Mononuclear cell (primary cell): ENCODE results near the gene LYPLAL1. TPM values are rescaled to one million over a fixed set of nuclear protein-coding genes. Genes with fewer than 3 reads are reported as not detected.

Experiments
- H3K27me3 ChIP-seq: 2 replicates; pipeline ENCODE4 v1.6.0; 2011; ENCODE audit warnings: low read length, control low read depth; ENCODE audit not compliant: insufficient read depth
- H3K4me1 ChIP-seq: 2 replicates; pipeline ENCODE4 v1.5.1; 2011; ENCODE audit warnings: mild to moderate bottlenecking, low read length, control low read depth; ENCODE audit not compliant: insufficient read depth
- H3K4me3 ChIP-seq: 2 replicates; pipeline ENCODE4 v1.5.1; 2011; ENCODE audit warnings: mild to moderate bottlenecking, low read length, moderate library complexity
- H3K9me3 ChIP-seq: 2 replicates; pipeline ENCODE4 v1.5.1; 2011; ENCODE audit warnings: low read depth, mild to moderate bottlenecking, control low read depth, low read length
- total RNA-seq: library from RNA; depleted of rRNA; stranded (reverse); fragments of >200 nt; gene quantifications from one replicate; pipeline ENCODE4 v1.2.3, GENCODE V29; 2012

The LYPLAL1 gene
- total RNA-seq, 1 donor: 17.8 TPM

DNA sequence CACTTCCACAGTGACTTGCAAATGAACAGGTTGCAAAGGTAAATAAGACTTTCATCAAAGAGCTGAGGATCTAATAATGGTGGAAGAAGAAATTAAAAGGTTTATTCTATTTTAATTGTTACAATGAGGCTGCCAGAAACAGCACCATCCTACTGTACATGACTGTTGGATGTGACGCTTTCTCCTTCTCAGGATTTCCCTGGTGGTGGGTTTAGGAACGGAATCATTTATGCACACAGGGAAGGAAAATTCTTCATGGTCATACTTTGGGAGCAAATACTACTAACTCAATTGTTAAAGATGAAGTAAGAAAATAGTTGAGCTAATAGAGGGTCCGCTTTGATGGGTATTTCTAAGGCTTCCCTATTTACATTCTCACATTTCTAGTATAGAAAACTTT lies 22.2 kb upstream of the LYPLAL1 start:
- Histone ChIP-seq H3K4me3 (no peak overlapping the region), H3K9me3 (no peaks in the 10 kb centered on the region), H3K4me1 (no peaks in the 10 kb centered on the region), H3K27me3 (peaks cover 3% of the 10 kb centered on the region)

- peaks cover 3% of the 10 kb centered on the region for H3K27me3 ChIP-seq
- no peaks in the 10 kb centered on the region for H3K9me3 ChIP-seq
- H3K4me3 ChIP-seq: no peak overlapping the region
- no peaks in the 10 kb centered on the region for H3K4me1 ChIP-seq
Measured at GRCh38 chr1:219152751-219153150, 20.9 kb upstream of the LYPLAL1 start.

- H3K27me3 ChIP-seq: peaks cover 3% of the 10 kb centered on the region
- no peaks in the 10 kb centered on the region for H3K9me3 ChIP-seq
- no peaks in the 10 kb centered on the region for H3K4me1 ChIP-seq
- no peak overlapping the region for H3K4me3 ChIP-seq
Measured at GRCh38 chr1:219153723-219154122, 20.0 kb upstream of the LYPLAL1 start.

DNA sequence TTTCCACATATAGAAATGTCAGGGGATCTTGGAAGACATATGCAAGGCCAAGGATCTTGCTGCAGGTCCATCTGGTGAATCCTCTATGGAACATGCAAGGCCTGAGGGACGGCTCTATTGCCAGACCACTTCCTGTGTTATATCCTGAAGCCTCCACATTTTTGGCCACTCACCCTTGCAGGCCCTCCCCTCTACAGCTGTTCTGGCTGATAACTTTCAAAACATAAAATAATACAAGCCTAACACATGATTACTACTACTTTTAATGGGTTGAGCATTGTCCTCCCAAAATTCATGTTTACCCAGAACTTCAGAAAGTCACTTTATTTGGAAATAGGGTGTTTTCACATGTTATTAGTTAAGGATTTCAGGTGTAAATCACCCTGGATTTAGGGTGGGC lies 18.5 kb upstream of the LYPLAL1 start:
- Histone ChIP-seq H3K4me1 (no peaks in the 10 kb centered on the region), H3K4me3 (no peak overlapping the region), H3K27me3 (peaks cover 4% of the 10 kb centered on the region), H3K9me3 (no peaks in the 10 kb centered on the region)

DNA sequence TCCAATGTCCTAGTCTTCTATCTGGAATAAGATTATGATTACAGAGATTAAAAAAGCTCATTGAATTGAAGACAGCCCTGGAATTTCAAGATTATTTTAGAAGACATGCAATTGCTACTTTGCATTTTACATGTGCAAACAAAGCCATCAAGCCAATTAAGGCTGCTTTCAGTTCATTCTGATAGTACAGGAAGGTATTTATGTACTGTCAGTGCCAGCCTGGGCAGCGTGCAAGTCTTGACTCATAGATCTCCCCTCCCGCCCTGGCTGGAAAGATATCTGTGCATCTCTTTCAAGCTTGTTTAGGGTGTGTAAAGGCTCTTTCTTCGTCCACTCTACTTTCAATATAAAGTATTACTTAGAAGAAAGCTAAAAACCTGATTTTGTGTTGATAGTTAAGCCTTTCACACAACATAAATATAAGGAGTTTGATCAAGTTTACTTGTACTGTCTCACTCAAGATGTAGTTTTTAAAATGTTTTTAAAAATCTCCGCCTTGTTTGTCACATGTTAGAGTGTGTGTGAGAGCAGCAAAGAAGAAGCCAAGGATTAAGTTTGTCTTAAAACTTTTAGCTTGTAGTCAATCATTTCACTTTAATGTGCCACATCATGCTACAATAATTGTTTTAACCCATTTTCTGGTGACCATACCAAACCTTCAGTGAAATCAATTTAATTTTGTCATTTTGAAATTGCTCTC lies 13.6 kb upstream of the LYPLAL1 start:
- Histone ChIP-seq H3K27me3 (peaks cover 11% of the 10 kb centered on the region), H3K4me3 (no peak overlapping the region), H3K4me1 (no peaks in the 10 kb centered on the region), H3K9me3 (no peaks in the 10 kb centered on the region)

- H3K4me3 ChIP-seq: no peak overlapping the region
- no peaks in the 10 kb centered on the region for H3K9me3 ChIP-seq
- no peaks in the 10 kb centered on the region for H3K4me1 ChIP-seq
- peaks cover 8% of the 10 kb centered on the region for H3K27me3 ChIP-seq
Measured at GRCh38 chr1:219160967-219161366, 12.7 kb upstream of the LYPLAL1 start.

DNA sequence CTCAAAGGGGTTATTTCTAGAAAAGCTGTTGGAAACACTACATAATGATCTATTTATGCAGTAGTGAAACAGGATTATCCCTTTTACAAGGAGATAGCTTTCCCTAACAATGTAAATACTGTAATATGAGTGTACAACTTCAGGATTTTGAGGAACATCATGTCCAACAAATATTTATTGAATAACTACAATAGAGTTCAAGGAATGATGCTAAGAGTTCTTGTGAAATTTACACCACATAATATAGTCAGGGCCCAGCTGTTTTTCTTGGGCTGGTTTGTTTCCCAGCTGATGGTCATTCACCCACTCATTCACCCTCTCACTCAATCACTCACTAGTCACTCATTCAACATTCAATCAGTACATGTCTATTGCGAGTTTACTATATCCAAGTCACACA lies 12.3 kb upstream of the LYPLAL1 start:
- Histone ChIP-seq H3K9me3 (no peaks in the 10 kb centered on the region), H3K4me1 (no peaks in the 10 kb centered on the region), H3K4me3 (no peak overlapping the region), H3K27me3 (peaks cover 8% of the 10 kb centered on the region)

DNA sequence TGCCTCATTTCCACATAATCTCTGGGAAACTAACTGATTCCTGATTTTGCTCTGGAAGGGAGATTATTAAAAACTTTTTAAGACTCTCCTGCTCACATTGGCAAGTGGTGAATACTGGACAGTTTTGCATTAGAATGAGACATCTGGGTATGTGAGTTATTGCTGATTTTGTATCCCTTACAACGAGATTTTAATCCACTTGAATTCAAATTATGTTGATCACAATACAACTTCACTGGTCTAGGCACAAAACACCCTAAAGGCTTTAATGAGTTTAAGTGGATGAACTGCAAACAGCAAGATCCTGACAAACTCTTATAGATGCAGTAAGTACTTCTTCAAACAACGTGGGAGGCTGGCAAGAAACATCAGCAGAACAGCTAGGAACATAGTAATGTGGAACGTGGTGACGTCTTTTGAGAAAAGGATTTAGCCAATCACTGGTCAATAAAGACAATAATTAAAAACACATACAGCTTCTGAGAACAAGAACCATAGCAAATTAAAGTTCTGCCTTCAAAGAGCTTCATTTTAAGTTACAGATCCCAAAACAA lies 10.2 kb upstream of the LYPLAL1 start:
- Histone ChIP-seq H3K27me3 (peaks cover 8% of the 10 kb centered on the region), H3K4me3 (no peak overlapping the region), H3K4me1 (no peaks in the 10 kb centered on the region), H3K9me3 (no peaks in the 10 kb centered on the region)

DNA sequence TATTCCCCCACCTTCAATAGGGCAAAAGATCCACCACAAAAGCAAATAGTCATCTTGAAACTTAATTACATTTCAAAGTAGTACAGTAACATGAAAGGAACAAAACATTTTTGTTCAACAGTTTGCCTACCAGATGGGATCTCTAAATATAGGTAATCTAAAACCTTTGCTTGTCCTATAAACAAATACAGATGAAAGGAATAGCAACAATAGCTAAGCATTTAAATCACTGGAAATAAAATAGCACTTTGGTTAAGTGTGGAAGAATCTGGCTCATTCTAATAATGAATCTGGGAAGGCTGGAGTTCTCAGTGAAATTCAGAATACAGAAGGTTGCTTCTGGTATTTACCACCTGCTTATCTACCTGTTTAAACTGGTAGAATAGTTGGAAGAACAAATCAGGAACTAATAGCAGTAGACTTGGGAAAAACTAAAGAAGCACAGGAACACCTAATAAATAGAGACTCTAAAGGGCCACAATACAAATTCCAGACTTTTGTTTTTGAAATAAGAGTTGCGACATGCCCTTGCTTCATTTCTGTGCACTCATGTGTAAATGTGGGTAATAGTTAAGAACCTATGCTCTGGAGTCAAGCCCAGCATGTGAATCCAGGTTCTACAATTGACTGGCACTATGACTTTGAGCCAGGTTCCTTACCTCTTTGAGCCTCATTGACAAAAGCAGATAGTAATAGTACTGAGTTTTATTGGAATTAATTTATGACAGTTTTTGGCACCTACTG lies 2.3 kb upstream of the LYPLAL1 start:
- no peaks in the 10 kb centered on the region for H3K27me3 ChIP-seq
- H3K4me1 ChIP-seq: peaks cover 13% of the 10 kb centered on the region
- no peaks in the 10 kb centered on the region for H3K9me3 ChIP-seq
- no peak overlapping the region for H3K4me3 ChIP-seq

DNA sequence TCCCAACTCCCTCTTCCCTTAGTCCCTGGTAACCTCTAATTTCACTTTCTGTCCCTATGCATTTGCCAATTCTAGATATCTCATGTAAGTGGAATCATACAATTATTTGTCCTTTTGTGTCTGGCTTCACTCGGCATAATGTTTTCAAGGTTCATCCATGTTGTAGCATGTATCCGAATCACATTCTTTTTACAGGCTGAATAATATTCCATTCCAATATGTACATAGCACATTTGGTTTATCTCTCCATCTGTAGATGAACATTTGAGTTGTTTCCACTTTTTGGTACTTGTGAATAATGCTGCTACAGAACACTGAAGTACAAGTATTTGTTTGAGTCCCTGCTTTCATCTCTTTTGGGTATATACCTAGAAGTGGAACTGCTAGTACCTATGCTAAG lies 857 bp upstream of the LYPLAL1 start:
- Histone ChIP-seq H3K4me3 (no peak overlapping the region), H3K27me3 (no peaks in the 10 kb centered on the region), H3K9me3 (no peaks in the 10 kb centered on the region), H3K4me1 (peaks cover 14% of the 10 kb centered on the region)

DNA sequence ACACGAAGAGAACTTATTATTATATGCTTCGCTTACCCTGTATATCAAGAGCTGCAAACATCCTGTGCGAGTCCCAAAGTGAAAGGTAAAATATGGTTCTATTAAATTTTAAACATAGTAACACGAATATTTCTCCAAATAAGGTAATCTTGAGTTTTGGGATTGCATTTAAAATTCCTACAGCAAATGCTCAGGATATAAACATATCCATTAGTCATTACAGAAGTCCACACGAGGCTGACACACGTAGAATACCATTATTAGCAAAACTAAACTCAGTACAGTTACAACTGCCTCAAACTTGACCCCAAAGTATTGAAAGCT lies 282 bp upstream of the LYPLAL1 start:
- Histone ChIP-seq H3K4me1 (peaks cover 14% of the 10 kb centered on the region), H3K27me3 (no peaks in the 10 kb centered on the region), H3K4me3 (peak overlapping the region; percentile 73)

GRCh38 chr1:219174460-219175211 lies 958 bp downstream of the LYPLAL1 start:
- Histone ChIP-seq H3K9me3 (no peaks in the 10 kb centered on the region), H3K4me3 (peak overlapping the region; percentile 73), H3K4me1 (peaks cover 14% of the 10 kb centered on the region), H3K27me3 (no peaks in the 10 kb centered on the region)

More for the DNA sequence above, 282 bp upstream of the LYPLAL1 start:
- no peaks in the 10 kb centered on the region for H3K9me3 ChIP-seq

- no peaks in the 10 kb centered on the region for H3K9me3 ChIP-seq
- no peak overlapping the region for H3K4me3 ChIP-seq
- no peaks in the 10 kb centered on the region for H3K27me3 ChIP-seq
- H3K4me1 ChIP-seq: peaks cover 17% of the 10 kb centered on the region
Measured at GRCh38 chr1:219175212-219175564, 1.5 kb downstream of the LYPLAL1 start.

- peaks cover 17% of the 10 kb centered on the region for H3K4me1 ChIP-seq
- H3K9me3 ChIP-seq: no peaks in the 10 kb centered on the region
- no peaks in the 10 kb centered on the region for H3K27me3 ChIP-seq
- H3K4me3 ChIP-seq: no peak overlapping the region
Measured at GRCh38 chr1:219176168-219176567, 2.5 kb downstream of the LYPLAL1 start.

- peaks cover 17% of the 10 kb centered on the region for H3K4me1 ChIP-seq
- no peaks in the 10 kb centered on the region for H3K9me3 ChIP-seq
- no peak overlapping the region for H3K4me3 ChIP-seq
- no peaks in the 10 kb centered on the region for H3K27me3 ChIP-seq
Measured at GRCh38 chr1:219177363-219177762, 3.7 kb downstream of the LYPLAL1 start.
